ENCODE results near the gene DHRS12.
"Not testable (repeated sequence)": the region's sequence is repeated elsewhere in the genome, so short reads cannot be mapped to it uniquely, and the experiment has no call there.

DHRS12 gene

GRCh38 chr13:51827254-51827653, 23.3 kb upstream of the DHRS12 start:
- no peak for DNase-seq

DNA sequence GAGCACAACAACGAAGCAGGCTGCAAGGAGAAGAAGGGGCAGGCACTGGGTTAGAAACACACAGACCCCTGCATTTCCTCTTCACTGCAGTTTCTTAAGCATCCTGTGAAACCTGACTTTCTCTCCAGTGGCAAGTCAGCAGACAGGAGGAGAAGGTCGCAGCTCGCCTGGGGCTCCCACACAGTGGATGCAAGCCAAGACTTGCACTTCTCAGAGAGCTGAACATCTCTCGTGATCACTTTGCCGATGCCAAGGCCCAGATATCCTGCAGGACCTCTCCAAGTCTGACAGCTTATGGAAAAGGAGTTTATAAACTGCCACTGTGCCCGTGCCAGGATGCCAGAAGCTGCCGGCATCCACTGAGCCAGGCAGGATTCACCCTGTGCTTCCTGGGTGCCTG, 22.6 kb upstream of the DHRS12 start:
- no peak for DNase-seq

GRCh38 chr13:51825681-51826254, 21.8 kb upstream of the DHRS12 start:
- no peak for DNase-seq

- DNase-seq = no peak
Observed at GRCh38 chr13:51825165-51825592, 21.2 kb upstream of the DHRS12 start.

GRCh38 chr13:51824712-51825111, 20.7 kb upstream of the DHRS12 start:
- not testable (repeated sequence) for DNase-seq

DNA sequence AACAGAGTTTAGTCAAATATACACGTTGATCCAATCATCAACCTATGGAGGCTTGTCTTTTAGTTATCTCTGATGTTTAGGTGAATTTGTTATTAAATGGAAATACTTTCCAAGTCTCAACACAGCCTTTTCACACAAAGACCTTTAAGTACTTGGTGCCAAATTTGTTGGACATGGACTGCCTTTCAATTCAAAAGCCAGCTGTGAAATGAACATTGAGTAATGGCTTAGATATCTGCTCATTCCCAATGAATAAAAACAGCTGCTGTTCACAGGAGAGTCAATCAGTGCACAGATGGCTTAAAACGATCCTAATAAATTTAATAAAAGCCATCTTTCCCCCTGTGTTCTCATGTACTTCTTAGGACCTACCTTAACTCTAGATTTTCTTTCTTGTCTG, 19.9 kb upstream of the DHRS12 start:
- DNase-seq = no peak

- no peak for DNase-seq
Observed at GRCh38 chr13:51823359-51823758, 19.4 kb upstream of the DHRS12 start.

DNA sequence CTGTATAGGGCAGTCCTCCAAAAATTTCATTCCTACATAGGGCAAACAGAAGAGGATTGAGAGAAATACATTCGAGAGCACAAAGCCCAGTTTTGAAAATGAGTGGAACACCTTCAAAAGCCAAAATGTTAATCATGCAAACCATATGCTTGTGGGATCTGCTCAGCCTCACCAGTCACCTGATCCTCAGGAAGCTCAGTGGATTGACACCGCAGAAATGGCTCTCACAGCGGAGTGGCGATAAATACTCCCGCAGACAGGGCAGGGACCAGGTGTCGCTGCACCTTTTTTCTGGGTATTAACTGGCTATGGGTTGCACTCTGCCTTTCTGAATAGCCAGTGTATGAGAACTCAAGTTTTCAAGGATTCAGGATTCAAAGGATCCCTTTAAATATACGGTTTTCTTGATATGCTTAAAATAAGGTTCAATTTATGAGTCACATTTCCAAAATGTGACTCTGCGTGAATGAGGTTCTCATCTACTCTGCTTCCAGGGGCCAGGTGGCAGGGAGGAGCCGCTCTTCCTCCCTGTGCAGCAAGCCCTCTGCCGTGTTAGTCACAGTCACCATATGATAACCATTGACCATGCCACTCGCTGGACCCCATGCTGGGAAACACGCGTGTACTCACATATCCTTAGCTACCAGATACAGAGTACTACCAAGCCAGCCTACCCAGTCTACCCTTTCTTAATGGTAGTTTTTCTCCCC, 18.3 kb upstream of the DHRS12 start:
- DNase-seq = peak; percentile 28

GRCh38 chr13:51821606-51822005, 17.6 kb upstream of the DHRS12 start:
- no peak for DNase-seq

DNA sequence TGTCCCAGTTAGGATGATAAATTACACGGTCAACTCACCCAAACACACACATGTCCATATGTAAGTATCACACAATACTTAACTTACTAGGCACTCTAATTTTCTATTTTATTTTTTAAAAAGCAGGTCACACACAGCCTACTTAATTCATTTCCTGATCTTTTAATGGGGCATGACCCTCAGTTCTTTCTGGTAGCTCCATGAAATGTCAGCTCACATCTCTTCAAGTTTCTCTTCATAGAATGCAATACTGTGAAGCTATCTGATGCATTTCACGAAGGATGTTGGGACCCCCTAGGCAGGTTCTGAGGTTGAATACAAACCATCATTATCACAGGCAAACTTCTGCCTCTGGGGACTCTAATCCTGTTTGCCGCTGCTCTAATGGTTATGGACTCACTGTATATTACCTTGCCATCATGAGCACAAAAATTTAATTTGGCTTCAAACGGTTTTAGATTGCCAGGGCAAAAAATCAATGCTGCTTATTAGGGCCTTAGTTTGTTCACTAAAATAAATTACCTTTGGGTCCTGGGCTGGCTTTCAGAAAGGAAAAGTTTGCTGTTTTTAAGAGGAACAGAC, 16.1 kb upstream of the DHRS12 start:
- DNase-seq = no peak

DNA sequence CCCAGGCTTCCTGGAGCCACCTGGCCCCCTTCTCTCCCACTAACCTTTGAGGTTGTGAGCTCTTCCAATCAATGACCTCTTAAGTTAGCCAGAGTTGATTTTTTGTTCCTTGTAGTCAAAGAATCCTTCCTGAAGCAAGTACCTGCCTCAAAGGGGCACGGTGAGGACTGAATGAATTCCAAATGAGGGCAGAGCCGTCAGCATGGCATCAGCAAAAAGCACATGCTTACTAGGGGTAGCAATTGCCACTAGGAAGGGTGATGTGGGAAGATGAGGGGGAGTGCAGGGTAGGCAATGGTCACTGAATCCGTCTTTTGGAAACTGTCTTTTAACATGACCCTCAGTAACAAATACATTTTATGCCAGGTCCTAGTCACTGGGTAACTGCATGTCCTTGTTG, 15.6 kb upstream of the DHRS12 start:
- DNase-seq = no peak

DNA sequence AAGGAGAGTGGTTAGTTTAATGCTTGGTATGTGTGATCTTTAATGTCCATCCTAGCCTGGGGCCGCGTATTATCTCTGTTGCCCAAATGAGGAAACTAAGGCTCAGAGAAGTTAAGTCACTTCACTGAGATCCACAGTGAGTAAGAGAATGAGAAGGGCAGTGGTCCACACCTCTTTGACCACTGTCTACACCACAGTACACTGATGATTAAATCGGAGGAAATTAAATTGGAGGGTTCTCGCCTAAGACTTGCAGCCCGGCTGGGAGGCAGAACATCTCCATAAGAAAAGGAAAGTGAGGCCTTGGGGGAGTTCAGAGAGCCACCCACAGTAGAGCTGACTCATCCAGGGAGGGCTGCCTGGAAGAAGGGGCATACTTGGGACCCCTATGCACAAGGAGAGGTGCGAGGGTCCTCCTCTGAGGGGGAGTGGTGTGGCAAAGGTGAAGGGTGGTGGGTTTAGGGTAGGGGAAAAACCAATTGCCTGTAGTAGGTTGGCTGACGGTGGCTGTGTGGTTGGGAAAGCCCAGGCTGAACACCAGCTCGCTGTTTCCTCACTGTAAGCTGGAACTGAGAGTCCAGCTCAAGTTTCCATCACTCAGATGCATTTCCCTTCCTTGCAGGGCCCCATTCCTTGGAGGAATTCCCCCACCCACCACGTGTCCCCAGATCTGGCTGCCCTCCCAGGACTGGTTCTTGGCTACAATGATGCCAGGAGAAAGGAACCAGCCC, 15.0 kb upstream of the DHRS12 start:
- DNase-seq = peak; percentile 17

DNA sequence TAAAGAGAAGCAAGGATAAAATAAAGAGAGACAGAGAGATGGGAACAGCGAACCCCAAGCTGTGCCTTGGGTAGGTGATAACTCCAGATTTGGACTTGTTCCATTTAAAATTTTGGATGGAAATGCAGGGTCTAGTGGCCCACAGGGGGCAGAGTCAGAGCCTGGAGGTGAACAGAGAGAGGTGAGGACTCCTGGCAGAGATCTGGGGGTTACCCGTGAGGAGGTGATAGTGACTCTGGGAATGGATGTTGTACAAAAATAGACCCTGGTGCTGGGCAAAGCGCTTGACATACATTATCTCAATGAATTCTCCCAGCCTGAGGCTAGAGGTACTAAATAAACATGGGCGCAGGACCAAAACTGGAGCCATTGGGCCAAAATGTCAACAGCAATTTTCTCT, 14.3 kb upstream of the DHRS12 start:
- DNase-seq = no peak

DNA sequence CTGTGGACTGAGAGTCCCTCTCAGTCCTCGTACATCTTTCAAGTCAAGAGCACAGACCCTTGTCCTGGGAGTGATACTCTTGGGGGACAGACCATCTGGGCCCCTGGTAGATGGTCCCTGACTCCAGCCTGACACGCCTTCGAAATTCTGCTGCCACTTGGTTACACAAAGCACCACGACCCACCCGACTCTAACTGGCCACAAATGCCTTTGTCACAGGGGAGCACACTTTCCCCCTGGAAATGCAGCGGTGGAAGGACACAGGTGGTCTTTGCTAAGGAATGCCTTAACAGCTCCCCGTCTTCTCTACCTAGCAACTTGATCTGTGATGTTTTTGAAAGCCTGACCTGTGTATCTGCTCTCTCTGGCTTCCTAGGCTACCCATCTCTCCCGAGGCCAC, 13.8 kb upstream of the DHRS12 start:
- no peak for DNase-seq

DNA sequence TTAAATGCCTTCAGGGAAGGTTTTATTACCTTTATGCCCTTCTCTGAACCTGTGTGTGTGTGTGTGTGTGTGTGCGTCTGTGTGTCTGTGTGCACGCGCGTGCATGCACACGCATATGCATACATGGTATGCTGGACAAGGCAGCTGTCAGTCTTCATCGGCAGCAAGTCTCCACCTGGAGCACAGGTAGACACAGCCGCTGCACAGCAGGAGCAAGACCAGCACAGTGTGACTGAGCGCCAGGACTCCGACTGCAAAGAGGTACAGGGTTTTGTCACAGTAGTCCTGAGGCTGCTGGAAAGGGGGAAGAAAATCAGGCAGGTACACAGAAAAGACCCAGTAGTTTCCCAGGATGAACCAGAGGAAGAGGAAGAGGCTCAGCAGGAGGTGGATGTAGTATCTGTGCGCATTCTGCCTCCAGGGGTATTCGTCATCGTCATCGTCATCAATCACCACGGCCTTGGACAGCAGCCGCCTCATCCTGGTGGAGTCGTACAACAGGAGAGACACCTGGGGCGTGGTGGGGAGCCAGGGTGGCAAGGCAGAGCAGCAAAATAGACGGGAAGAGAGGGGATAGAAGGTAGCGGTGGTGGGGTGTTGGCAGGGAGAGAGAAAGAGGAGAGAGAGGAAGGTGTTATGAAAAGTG, 12.8 kb upstream of the DHRS12 start:
- DNase-seq = no peak

DNA sequence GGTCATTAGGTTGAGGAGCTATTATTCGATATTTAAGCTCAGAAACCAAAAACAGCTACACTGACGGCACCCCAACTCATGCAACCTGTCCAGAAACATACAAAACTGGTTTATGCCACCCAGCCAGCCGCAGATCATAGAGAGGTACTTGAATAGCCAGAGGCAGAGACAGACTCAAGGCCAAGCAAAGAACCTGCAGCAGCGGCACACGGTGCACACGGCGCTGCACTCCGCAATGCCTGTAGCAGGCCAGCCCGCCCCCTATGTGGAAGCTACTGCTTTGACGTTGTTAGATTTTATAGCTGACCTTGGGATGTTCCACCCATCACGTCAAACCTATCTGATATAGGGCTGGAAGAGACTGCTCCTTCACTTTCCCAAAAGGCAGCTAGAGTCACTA, 11.9 kb upstream of the DHRS12 start:
- DNase-seq = no peak

DNA sequence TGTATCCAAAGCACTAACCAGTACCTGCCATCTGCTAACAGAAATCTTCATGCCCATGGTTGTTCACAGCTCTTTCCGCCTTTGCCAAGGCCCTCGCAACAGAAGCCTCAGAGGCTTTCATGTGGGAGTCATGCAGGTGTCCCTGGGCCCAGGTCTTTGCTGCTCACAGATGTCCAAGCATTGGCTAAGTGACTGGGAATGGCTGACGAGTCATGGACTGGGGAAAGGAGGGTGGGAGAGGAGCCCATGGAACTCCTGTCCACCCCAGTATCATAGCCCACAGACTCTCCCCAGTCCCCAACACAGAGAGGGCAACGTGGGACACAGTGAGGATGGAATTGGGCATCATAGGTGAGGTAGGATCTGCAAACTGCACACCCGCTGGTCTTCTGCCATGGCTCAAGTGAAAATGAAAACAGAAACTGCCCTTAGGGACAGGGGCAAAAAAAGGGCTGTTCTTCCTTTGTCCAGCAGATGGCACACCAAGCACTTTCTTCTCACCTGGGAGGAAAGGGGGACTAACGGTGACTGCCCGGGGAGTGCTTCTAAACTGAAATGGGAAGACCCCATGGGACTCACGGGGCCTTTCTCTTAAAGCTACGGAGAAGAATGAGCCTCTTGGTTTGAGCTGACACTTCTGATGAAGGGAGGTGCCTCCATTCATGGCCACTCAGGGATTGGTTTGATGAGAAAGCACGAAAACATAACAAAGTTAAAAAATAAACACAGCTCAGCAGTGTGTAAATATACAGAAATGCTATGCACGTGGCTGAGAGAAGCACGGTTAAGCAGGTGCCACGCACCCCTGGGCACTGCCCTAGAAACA, 11.1 kb upstream of the DHRS12 start:
- DNase-seq = peak; percentile 60

GRCh38 chr13:51814071-51814470, 10.1 kb upstream of the DHRS12 start:
- no peak for DNase-seq

- DNase-seq = no peak
Observed at GRCh38 chr13:51811920-51812451, 8.0 kb upstream of the DHRS12 start.

DNA sequence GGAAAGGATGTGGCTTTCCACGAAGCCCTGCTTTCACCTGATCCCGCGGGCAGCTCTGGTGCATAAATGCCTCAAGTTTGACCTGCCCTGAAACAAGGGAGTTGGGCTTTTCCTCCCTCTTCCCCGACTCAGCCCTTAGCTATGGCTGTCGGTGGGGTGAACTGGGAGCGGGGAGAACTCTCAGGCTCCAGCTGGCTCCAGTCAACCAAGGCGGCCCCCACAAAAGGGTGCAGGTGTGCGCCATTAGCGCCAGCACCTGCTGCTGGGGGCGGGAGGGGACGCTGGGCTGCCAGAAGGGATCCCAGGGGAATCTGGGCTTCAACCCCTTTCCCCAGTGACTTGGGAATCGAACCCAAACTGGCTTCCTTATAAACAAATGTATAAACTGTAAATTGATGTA, 7.1 kb upstream of the DHRS12 start:
- DNase-seq = no peak

GRCh38 chr13:51808811-51809210, 4.8 kb upstream of the DHRS12 start:
- no peak for DNase-seq

DNA sequence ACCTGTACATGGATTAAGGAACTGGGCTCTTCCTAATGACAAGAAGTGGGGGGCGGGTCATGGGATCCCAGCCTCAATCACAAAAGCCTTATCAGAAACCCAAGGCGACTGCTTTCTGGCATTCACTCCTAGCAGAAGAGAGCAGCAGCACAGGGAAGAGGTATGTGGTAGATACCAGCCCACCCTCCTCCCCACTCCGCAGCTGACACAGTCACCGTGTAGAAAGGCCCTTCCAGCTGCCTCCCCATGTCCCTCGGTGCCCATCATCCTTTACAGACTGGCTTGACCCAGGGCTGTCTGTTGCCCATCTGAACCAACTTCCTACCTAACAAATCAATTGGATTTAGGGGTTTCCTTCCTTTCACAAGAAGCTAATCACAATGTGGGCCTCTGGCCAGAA, 3.1 kb upstream of the DHRS12 start:
- DNase-seq = no peak
